GM23338 (cell line): ENCODE data around the gene ZNF561. TPM values are rescaled to one million over a fixed set of nuclear protein-coding genes. Genes with fewer than 3 reads are reported as not detected.

Experiments
- ATAC-seq: fragments of 200-7000 bp; cut with Tn5 transposase; 3 replicates; pipeline ENCODE4 v1.9.1; 2020
- DNase-seq: peaks from one replicate; pipeline ENCODE4 v3.0.0-alpha.2; 2015; ENCODE audit warnings: low spot score
- H2AFZ ChIP-seq: fragments of 200-600 bp; sonication (generic); 2 replicates; pipeline ENCODE4 v1.8.0; 2016; ENCODE audit warnings: antibody characterized with exemption, mild to moderate bottlenecking, moderate library complexity
- H3F3A ChIP-seq: fragments of 200-600 bp; sonication (generic); replicated peaks from 2 replicates; pipeline ENCODE4 v1.8.0; 2017; ENCODE audit warnings: antibody characterized with exemption, mixed run types, low read depth
- H3K27ac ChIP-seq: fragments of 200-600 bp; sonication (generic); 2 replicates; pipeline ENCODE4 v1.6.1; 2016; ENCODE audit warnings: low read depth
- H3K27me3 ChIP-seq: fragments of 200-600 bp; sonication (generic); 2 replicates; pipeline ENCODE4 v1.8.0; 2016; ENCODE audit warnings: mild to moderate bottlenecking, mixed run types, moderate library complexity; ENCODE audit not compliant: insufficient read depth
- H3K36me3 ChIP-seq: fragments of 200-600 bp; sonication (generic); 2 replicates; pipeline ENCODE4 v1.8.0; 2016; ENCODE audit warnings: mild to moderate bottlenecking; ENCODE audit not compliant: insufficient read depth
- H3K4me1 ChIP-seq: fragments of 200-600 bp; sonication (generic); 2 replicates; pipeline ENCODE4 v1.8.0; 2016; ENCODE audit warnings: mild to moderate bottlenecking, moderate library complexity; ENCODE audit not compliant: insufficient read depth
- H3K4me2 ChIP-seq: fragments of 200-600 bp; sonication (generic); 2 replicates; pipeline ENCODE4 v1.7.1; 2017; ENCODE audit warnings: mixed run types
- H3K4me3 ChIP-seq: fragments of 200-600 bp; sonication (generic); 2 replicates; pipeline ENCODE4 v1.6.1; 2016; ENCODE audit warnings: mixed run types
- H3K79me2 ChIP-seq: fragments of 200-600 bp; sonication (generic); replicated peaks from 2 replicates; pipeline ENCODE4 v1.8.0; 2017; ENCODE audit warnings: mild to moderate bottlenecking; ENCODE audit not compliant: insufficient read depth
- H3K9me2 ChIP-seq: fragments of 200-600 bp; sonication (generic); 2 replicates; pipeline ENCODE4 v1.8.0; 2017; ENCODE audit not compliant: insufficient read depth
- H4K20me1 ChIP-seq: fragments of 200-600 bp; sonication (generic); replicated peaks from 2 replicates; pipeline ENCODE4 v1.8.0; 2017; ENCODE audit warnings: mild to moderate bottlenecking; ENCODE audit not compliant: insufficient read depth
- H3K27ac Mint-ChIP-seq: 2 replicates; pipeline ENCODE4 v1.8.0; 2020; ENCODE audit warnings: inconsistent platforms, mild to moderate bottlenecking, moderate library complexity, mixed read lengths
- H3K27me3 Mint-ChIP-seq: 3 replicates; pipeline ENCODE4 v1.8.0; 2022; ENCODE audit warnings: low read depth, mild to moderate bottlenecking, moderate library complexity, mixed read lengths, inconsistent platforms; ENCODE audit not compliant: insufficient read depth, poor library complexity
- H3K36me3 Mint-ChIP-seq: 3 replicates; pipeline ENCODE4 v1.8.0; 2021; ENCODE audit warnings: low read depth, mild to moderate bottlenecking, inconsistent platforms, moderate library complexity, mixed read lengths
- H3K4me1 Mint-ChIP-seq: 3 replicates; pipeline ENCODE4 v1.8.0; 2020; ENCODE audit warnings: mild to moderate bottlenecking, inconsistent platforms, mixed read lengths
- H3K4me3 Mint-ChIP-seq: 3 replicates; pipeline ENCODE4 v1.8.0; 2021; ENCODE audit warnings: moderate library complexity, mild to moderate bottlenecking, inconsistent platforms, mixed read lengths
- H3K9me3 Mint-ChIP-seq: 3 replicates; pipeline ENCODE4 v1.8.0; 2020; ENCODE audit warnings: moderate library complexity, mild to moderate bottlenecking, inconsistent platforms, mixed read lengths
- CREB1 ChIP-seq: fragments of 250-450 bp; sonication (Bioruptor Pico); IDR thresholded peaks from 2 replicates; pipeline ENCODE4 v1.5.0; 2020; ENCODE audit warnings: low read depth, mild to moderate bottlenecking, moderate library complexity
- EZH2 ChIP-seq: fragments of 200-600 bp; sonication (generic); IDR thresholded peaks from one replicate; pipeline ENCODE4 v1.8.0; 2017; ENCODE audit warnings: antibody characterized with exemption, mild to moderate bottlenecking, low read depth; ENCODE audit not compliant: unreplicated experiment
- JUNB ChIP-seq: IDR thresholded peaks from one replicate; pipeline ENCODE4 v1.6.1; 2016; ENCODE audit warnings: antibody characterized with exemption; ENCODE audit not compliant: unreplicated experiment
- NANOG ChIP-seq: IDR thresholded peaks from 2 replicates; pipeline ENCODE4 v1.6.1; 2016; ENCODE audit warnings: antibody characterized with exemption, borderline replicate concordance
- ZNF114 ChIP-seq: fragments of 250-450 bp; sonication (Bioruptor Pico); IDR thresholded peaks from 2 replicates; pipeline ENCODE4 v1.5.0; 2020; ENCODE audit warnings: mild to moderate bottlenecking, moderate library complexity
- polyA plus RNA-seq: library from polyadenylated mRNA; unstranded; fragments of >200 nt; fragmentation: Nextera tagmentation; extraction: Ambion mirVana; gene quantifications from 2 replicates; pipeline ENCODE4 v1.2.1, GENCODE V29; 2016
- total RNA-seq: library from RNA; depleted of rRNA; stranded (reverse); fragments of >200 nt; shearing (Covaris generic); gene quantifications from 2 replicates; pipeline ENCODE4 v1.2.3, GENCODE V29; 2014
- TF ChIP-seq, protein P1 (sequence below): IDR thresholded peaks from one replicate; pipeline ENCODE4 v1.6.1; 2018; ENCODE audit warnings: antibody characterized with exemption; ENCODE audit not compliant: unreplicated experiment
- TF ChIP-seq, protein P2 (sequence below): IDR thresholded peaks from 2 replicates; pipeline ENCODE4 v1.6.1; 2016; ENCODE audit warnings: antibody characterized with exemption
- TF ChIP-seq, protein P3 (sequence below), 2 experiments: fragments of 200-600 bp in 1 of 2; sonication (generic) in 1 of 2; conservative IDR thresholded peaks; 2 replicates each; pipeline versions ENCODE4 v1.5.1 to v1.6.1; 2016 to 2017; ENCODE audit warnings: antibody characterized with exemption in 2 of 2, low read depth in 2 of 2, mild to moderate bottlenecking in 2 of 2, moderate library complexity in 1 of 2

The ZNF561 gene
- total and polyA plus RNA-seq, 2 experiments from 2014 or later = 22.7 to 71.1 TPM

DNA sequence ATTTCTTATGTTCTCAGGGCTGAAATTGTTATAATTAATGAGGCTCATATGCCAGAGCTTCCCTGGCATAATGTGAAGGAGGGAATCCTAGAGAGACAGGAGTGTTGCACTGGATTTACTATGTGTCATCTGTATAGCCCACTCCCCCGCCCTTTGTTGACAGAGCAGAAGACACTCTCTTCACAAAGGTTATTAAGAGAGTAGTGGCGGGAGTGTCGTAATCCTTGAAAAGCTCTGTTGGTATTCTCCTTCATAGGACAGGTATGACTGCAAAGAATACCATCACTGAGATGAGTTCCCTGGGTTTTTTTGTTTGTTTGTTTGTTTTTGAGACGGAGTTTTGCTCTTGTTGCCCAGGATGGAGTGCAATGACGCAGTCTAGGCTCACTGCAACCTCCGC, 50.8 kb downstream of the ZNF561 start (continued):
- TF ChIP-seq, protein P1, sequence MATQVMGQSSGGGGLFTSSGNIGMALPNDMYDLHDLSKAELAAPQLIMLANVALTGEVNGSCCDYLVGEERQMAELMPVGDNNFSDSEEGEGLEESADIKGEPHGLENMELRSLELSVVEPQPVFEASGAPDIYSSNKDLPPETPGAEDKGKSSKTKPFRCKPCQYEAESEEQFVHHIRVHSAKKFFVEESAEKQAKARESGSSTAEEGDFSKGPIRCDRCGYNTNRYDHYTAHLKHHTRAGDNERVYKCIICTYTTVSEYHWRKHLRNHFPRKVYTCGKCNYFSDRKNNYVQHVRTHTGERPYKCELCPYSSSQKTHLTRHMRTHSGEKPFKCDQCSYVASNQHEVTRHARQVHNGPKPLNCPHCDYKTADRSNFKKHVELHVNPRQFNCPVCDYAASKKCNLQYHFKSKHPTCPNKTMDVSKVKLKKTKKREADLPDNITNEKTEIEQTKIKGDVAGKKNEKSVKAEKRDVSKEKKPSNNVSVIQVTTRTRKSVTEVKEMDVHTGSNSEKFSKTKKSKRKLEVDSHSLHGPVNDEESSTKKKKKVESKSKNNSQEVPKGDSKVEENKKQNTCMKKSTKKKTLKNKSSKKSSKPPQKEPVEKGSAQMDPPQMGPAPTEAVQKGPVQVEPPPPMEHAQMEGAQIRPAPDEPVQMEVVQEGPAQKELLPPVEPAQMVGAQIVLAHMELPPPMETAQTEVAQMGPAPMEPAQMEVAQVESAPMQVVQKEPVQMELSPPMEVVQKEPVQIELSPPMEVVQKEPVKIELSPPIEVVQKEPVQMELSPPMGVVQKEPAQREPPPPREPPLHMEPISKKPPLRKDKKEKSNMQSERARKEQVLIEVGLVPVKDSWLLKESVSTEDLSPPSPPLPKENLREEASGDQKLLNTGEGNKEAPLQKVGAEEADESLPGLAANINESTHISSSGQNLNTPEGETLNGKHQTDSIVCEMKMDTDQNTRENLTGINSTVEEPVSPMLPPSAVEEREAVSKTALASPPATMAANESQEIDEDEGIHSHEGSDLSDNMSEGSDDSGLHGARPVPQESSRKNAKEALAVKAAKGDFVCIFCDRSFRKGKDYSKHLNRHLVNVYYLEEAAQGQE = no peak
- TF ChIP-seq JUNB (no peak), NANOG (no peak), CREB1 (CRISPR knock-in tag) (no peak), ZNF114 (no peak)
- TF ChIP-seq, protein P2, sequence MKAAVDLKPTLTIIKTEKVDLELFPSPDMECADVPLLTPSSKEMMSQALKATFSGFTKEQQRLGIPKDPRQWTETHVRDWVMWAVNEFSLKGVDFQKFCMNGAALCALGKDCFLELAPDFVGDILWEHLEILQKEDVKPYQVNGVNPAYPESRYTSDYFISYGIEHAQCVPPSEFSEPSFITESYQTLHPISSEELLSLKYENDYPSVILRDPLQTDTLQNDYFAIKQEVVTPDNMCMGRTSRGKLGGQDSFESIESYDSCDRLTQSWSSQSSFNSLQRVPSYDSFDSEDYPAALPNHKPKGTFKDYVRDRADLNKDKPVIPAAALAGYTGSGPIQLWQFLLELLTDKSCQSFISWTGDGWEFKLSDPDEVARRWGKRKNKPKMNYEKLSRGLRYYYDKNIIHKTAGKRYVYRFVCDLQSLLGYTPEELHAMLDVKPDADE = no peak
- TF ChIP-seq, protein P3, sequence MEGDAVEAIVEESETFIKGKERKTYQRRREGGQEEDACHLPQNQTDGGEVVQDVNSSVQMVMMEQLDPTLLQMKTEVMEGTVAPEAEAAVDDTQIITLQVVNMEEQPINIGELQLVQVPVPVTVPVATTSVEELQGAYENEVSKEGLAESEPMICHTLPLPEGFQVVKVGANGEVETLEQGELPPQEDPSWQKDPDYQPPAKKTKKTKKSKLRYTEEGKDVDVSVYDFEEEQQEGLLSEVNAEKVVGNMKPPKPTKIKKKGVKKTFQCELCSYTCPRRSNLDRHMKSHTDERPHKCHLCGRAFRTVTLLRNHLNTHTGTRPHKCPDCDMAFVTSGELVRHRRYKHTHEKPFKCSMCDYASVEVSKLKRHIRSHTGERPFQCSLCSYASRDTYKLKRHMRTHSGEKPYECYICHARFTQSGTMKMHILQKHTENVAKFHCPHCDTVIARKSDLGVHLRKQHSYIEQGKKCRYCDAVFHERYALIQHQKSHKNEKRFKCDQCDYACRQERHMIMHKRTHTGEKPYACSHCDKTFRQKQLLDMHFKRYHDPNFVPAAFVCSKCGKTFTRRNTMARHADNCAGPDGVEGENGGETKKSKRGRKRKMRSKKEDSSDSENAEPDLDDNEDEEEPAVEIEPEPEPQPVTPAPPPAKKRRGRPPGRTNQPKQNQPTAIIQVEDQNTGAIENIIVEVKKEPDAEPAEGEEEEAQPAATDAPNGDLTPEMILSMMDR (conservative IDR thresholded peaks at IDR 0.05; ENCODE audit: low read depth in 2 of 2) = no peak

DNA sequence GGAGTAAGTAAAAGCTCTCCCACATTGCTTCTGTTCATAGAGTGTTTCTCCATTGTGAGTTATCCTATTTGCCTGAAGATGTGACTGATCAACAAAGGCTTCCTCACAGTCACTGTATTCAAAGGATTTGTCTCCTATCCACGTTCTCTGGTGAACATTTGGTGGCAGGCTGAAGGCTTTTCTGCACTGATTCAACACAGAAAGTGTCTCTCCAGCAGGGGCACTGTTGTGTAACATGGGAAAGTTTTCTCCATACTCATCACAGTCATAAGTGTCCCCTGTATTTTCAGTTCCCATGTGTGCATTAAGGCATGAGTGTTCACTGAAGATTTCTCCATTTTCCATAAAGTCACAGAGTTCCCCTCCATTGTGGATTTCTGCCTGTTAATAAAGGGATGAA, 54.3 kb downstream of the ZNF561 start:
- Histone ChIP-seq H3K4me1 (no peaks in the 10 kb centered on the region), H2AFZ (no peak overlapping the region), H3K4me2 (no peak overlapping the region), H3K4me3 (peak overlapping the region; percentile 7; the same call in 1 of the 2 replicates), H3K9me2 (no peaks in the 10 kb centered on the region; the same call in 1 of the 2 replicates), H3K27me3 (no peaks in the 10 kb centered on the region; the same call in 1 of the 2 replicates), H3K36me3 (peaks cover 82% of the 10 kb centered on the region), H4K20me1 (peaks cover 52% of the 10 kb centered on the region), H3K27ac (no peak overlapping the region), H3F3A (peaks cover 26% of the 10 kb centered on the region), H3K79me2 (peaks cover 100% of the 10 kb centered on the region)
- H3K36me3 Mint-ChIP-seq = peaks cover 100% of the 10 kb centered on the region
- no peak overlapping the region for H3K27ac Mint-ChIP-seq
- no peak for TF ChIP-seq EZH2
- TF ChIP-seq, protein P3 (conservative IDR thresholded peaks at IDR 0.05; ENCODE audit: low read depth in 2 of 2) = peak; percentile 13 to 46; a peak in 2 of 4 replicates
- peaks cover 97% of the 10 kb centered on the region for H3K9me3 Mint-ChIP-seq
- H3K4me1 Mint-ChIP-seq = no peaks in the 10 kb centered on the region
- ATAC-seq = no peak
- DNase-seq = peak; percentile 42
- H3K27me3 Mint-ChIP-seq = peaks cover 36% of the 10 kb centered on the region
- no peak overlapping the region for H3K4me3 Mint-ChIP-seq
